ENCODE data around the gene NSUN2. TPM values are rescaled to one million over a fixed set of nuclear protein-coding genes. Genes with fewer than 3 reads are reported as not detected.

Gene NSUN2
- total RNA-seq, 4 donors from 2014 or later = 34.1 to 49.6 (median 41.9) TPM

DNA sequence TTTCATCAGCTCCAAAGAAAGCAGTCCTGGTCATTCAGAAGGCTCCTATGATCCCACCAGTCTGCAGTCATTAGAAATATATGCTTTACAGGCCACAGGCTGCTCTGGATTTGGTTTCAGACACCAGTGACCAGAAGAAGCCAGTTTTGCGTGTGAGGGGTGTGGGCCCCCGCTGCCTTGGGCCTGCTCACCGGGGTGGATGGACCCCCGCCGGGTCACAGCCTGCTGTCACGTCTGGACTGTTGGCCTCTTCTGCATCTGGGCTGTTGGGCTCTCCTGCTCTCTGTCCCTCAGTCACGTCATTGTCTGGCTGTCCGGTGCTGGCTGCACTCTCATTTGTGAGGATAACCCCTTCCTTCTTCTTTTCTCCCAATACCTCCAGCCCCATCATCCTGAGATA, 33.1 kb downstream of the NSUN2 start:
- Histone ChIP-seq H3K4me1 (no peaks in the 10 kb centered on the region), H3K36me3 (peaks cover 44 to 58% of the 10 kb centered on the region in 2 donors), H3K4me3 (replicated peaks in 1 of 3) (no peak overlapping the region), H3K9me3 (no peaks in the 10 kb centered on the region), H3K27ac (no peak overlapping the region), H3K27me3 (no peaks in the 10 kb centered on the region)
- intact Hi-C loops (cut with DNase I) = no loop called here
- 87 to 91% methylated on average over 8 of the region's 8 CpGs for WGBS, 2 donors
- no peak for DNase-seq
- no peak for TF ChIP-seq POLR2A (IDR thresholded peaks at IDR 0.05)
- TF ChIP-seq, protein P1, sequence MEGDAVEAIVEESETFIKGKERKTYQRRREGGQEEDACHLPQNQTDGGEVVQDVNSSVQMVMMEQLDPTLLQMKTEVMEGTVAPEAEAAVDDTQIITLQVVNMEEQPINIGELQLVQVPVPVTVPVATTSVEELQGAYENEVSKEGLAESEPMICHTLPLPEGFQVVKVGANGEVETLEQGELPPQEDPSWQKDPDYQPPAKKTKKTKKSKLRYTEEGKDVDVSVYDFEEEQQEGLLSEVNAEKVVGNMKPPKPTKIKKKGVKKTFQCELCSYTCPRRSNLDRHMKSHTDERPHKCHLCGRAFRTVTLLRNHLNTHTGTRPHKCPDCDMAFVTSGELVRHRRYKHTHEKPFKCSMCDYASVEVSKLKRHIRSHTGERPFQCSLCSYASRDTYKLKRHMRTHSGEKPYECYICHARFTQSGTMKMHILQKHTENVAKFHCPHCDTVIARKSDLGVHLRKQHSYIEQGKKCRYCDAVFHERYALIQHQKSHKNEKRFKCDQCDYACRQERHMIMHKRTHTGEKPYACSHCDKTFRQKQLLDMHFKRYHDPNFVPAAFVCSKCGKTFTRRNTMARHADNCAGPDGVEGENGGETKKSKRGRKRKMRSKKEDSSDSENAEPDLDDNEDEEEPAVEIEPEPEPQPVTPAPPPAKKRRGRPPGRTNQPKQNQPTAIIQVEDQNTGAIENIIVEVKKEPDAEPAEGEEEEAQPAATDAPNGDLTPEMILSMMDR (IDR thresholded peaks at IDR 0.05) = no peak

DNA sequence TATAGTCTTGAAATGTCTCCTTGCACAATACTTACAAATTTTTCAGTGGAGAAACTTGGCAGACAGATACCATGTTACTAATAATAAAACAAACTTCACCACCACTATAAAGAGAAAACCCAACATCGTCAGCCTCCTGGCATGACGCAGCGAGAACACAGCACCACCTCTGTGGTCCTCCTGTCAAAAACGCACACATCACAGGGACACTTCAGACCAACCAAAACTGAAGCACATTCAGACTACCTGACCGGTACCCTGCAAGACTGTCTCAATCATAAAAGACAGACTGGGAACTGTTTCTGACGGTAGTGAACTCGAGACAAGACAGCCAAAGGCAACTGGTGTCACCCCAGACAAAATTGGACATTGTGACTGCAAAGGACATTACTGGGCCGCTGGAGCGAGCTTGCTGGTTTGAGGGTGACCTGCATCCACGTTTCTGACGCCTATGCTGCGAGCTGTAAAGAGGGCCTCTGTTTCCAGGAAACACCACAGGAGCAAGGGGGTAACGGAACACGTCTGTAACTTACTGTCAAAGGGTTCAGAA, 34.4 kb downstream of the NSUN2 start:
- Histone ChIP-seq H3K36me3 (peaks cover 37 to 46% of the 10 kb centered on the region in 2 donors), H3K4me1 (no peaks in the 10 kb centered on the region), H3K4me3 (replicated peaks in 1 of 3) (no peak overlapping the region), H3K9me3 (no peaks in the 10 kb centered on the region), H3K27me3 (no peaks in the 10 kb centered on the region), H3K27ac (no peak overlapping the region)
- TF ChIP-seq POLR2A (IDR thresholded peaks at IDR 0.05) = no peak
- TF ChIP-seq, protein P1 (IDR thresholded peaks at IDR 0.05) = no peak
- intact Hi-C loops (cut with DNase I) = no loop called here
- WGBS, 2 donors = 83 to 94% methylated on average over 13 to 14 of the region's 14 CpGs
- no peak for DNase-seq

DNA sequence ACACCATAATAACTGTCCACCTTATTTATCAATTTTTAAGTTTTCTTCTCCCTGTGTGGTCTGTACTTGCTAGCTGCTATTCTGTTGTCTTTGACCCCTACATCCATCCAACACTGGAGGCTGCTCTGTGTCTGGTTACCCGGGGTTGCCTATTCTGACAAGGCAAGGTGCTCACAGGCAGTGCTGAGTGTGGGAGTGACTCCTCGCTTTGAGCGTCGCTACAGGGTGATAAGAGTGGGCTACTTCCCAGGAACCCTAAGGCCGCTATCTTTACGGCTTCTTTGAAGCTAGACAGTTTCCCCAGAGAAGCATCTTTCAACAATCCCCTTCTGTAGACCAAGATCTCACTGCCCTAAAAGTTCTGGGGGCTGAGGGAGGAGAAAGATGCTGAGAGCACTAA, 35.3 kb downstream of the NSUN2 start:
- Histone ChIP-seq H3K27me3 (no peaks in the 10 kb centered on the region), H3K27ac (no peak overlapping the region), H3K9me3 (no peaks in the 10 kb centered on the region), H3K4me1 (no peaks in the 10 kb centered on the region), H3K36me3 (peaks cover 32 to 46% of the 10 kb centered on the region in 2 donors), H3K4me3 (replicated peaks in 1 of 3) (no peak overlapping the region)
- TF ChIP-seq, protein P1 (IDR thresholded peaks at IDR 0.05) = no peak
- no peak for TF ChIP-seq POLR2A (IDR thresholded peaks at IDR 0.05)
- intact Hi-C loops (cut with DNase I) = no loop called here
- no peak for DNase-seq
- WGBS, 2 donors = 87 to 96% methylated on average over 6 of the region's 6 CpGs

DNA sequence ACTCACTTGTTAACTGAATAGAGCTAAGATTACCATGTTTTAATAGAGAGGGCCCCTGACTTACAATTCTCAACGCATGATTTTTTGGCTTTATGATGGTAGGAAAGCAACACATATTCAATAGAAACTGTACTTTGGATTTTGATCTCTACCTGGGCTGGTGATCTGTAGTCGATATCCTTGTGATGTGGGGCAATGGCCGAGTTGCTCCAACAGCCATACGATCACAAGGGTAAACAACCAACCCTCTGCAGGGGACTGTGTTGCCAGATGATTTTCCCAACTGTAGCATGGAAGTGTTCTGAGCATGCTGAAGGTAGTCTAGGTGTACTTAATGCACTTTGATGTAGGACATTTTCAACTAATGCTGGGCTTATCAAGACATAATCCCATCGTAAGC, 36.5 kb downstream of the NSUN2 start:
- Histone ChIP-seq H3K27me3 (no peaks in the 10 kb centered on the region), H3K9me3 (no peaks in the 10 kb centered on the region), H3K27ac (no peak overlapping the region), H3K4me3 (replicated peaks in 1 of 3) (no peak overlapping the region), H3K36me3 (peaks cover 27 to 34% of the 10 kb centered on the region in 2 donors), H3K4me1 (no peaks in the 10 kb centered on the region)
- DNase-seq = no peak
- TF ChIP-seq POLR2A (IDR thresholded peaks at IDR 0.05) = no peak
- TF ChIP-seq, protein P1 (IDR thresholded peaks at IDR 0.05) = no peak
- intact Hi-C loops (cut with DNase I) = no loop called here
- 95 to 99% methylated on average over 5 of the region's 5 CpGs for WGBS, 2 donors

DNA sequence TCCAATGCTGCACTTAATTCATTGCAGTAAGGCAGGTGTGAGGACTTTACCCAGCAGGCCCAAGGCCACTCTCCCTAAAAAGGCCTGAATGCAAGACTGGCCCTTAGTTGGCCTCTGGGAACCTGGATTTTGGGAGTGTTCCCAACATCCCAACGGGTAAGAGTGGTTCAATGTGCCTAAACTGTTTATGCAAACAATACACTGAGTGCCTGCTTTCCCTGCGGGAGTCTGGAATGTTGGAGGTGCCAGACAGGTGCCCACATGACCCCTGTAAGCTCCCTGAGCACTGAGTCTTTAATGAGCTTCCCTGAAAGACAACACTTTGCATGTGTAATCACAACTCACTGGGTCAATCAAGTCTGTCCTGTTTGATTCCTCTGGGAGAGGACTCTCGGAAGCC, 37.4 kb downstream of the NSUN2 start:
- TF ChIP-seq POLR2A (IDR thresholded peaks at IDR 0.05) = no peak
- TF ChIP-seq, protein P1 (IDR thresholded peaks at IDR 0.05) = no peak
- Histone ChIP-seq H3K4me3 (replicated peaks in 1 of 3) (no peak overlapping the region), H3K4me1 (no peaks in the 10 kb centered on the region), H3K27ac (no peak overlapping the region), H3K9me3 (no peaks in the 10 kb centered on the region), H3K27me3 (no peaks in the 10 kb centered on the region), H3K36me3 (peaks cover 21 to 30% of the 10 kb centered on the region in 2 donors)
- 64 to 66% methylated on average over 3 of the region's 3 CpGs for WGBS, 2 donors
- intact Hi-C loops (cut with DNase I) = no loop called here
- no peak for DNase-seq

All from thyroid gland (tissue), 4 donors.